NCI-H1694 (cell line): ENCODE results near the gene HIVEP2.

Source experiments
- DNase-seq: peaks from one replicate; lab custom pipeline; 2025; lab: John Stamatoyannopoulos, UW

Gene HIVEP2

GRCh38 chr6:142925575-142926110 lies 19.3 kb downstream of the HIVEP2 start:
- no peak for DNase-seq

GRCh38 chr6:142918339-142919042 lies 26.5 kb downstream of the HIVEP2 start:
- DNase-seq: no peak

- DNase-seq: no peak
Observed at GRCh38 chr6:142916881-142917280, 28.1 kb downstream of the HIVEP2 start.

- no peak for DNase-seq
Observed at GRCh38 chr6:142914937-142915697, 29.9 kb downstream of the HIVEP2 start.

- no peak for DNase-seq
Observed at GRCh38 chr6:142914369-142914768, 30.6 kb downstream of the HIVEP2 start.

GRCh38 chr6:142913511-142914047 lies 31.4 kb downstream of the HIVEP2 start:
- no peak for DNase-seq

- no peak for DNase-seq
Observed at GRCh38 chr6:142913036-142913510, 31.9 kb downstream of the HIVEP2 start.

GRCh38 chr6:142912125-142912524 lies 32.9 kb downstream of the HIVEP2 start:
- no peak for DNase-seq

GRCh38 chr6:142911430-142911829 lies 33.5 kb downstream of the HIVEP2 start:
- DNase-seq: no peak

- no peak for DNase-seq
Observed at GRCh38 chr6:142909686-142910085, 35.3 kb downstream of the HIVEP2 start.

GRCh38 chr6:142908235-142908634 lies 36.7 kb downstream of the HIVEP2 start:
- DNase-seq: no peak

GRCh38 chr6:142907544-142907943 lies 37.4 kb downstream of the HIVEP2 start:
- no peak for DNase-seq

GRCh38 chr6:142906945-142907470 lies 38.0 kb downstream of the HIVEP2 start:
- no peak for DNase-seq

GRCh38 chr6:142903812-142904211 lies 41.2 kb downstream of the HIVEP2 start:
- DNase-seq: no peak

- DNase-seq: no peak
Observed at GRCh38 chr6:142902636-142903053, 42.3 kb downstream of the HIVEP2 start.

GRCh38 chr6:142901611-142902010 lies 43.4 kb downstream of the HIVEP2 start:
- no peak for DNase-seq

GRCh38 chr6:142900227-142900971 lies 44.6 kb downstream of the HIVEP2 start:
- DNase-seq: no peak

GRCh38 chr6:142898927-142899895 lies 45.8 kb downstream of the HIVEP2 start:
- no peak for DNase-seq

- DNase-seq: no peak
Observed at GRCh38 chr6:142897659-142898058, 47.3 kb downstream of the HIVEP2 start.

- DNase-seq: no peak
Observed at GRCh38 chr6:142896732-142897131, 48.2 kb downstream of the HIVEP2 start.

GRCh38 chr6:142893088-142893487 lies 51.9 kb downstream of the HIVEP2 start:
- DNase-seq: no peak
